GM19099 (cell line): ENCODE measurements around the gene KCNK10.

Experiments used
- POLR2A ChIP-seq: IDR thresholded peaks from 3 replicates; pipeline ENCODE4 v1.6.1; 2011; ENCODE audit warnings: low read depth; ENCODE audit not compliant: insufficient read length; ENCODE audit errors: extremely low read depth

Gene KCNK10

DNA sequence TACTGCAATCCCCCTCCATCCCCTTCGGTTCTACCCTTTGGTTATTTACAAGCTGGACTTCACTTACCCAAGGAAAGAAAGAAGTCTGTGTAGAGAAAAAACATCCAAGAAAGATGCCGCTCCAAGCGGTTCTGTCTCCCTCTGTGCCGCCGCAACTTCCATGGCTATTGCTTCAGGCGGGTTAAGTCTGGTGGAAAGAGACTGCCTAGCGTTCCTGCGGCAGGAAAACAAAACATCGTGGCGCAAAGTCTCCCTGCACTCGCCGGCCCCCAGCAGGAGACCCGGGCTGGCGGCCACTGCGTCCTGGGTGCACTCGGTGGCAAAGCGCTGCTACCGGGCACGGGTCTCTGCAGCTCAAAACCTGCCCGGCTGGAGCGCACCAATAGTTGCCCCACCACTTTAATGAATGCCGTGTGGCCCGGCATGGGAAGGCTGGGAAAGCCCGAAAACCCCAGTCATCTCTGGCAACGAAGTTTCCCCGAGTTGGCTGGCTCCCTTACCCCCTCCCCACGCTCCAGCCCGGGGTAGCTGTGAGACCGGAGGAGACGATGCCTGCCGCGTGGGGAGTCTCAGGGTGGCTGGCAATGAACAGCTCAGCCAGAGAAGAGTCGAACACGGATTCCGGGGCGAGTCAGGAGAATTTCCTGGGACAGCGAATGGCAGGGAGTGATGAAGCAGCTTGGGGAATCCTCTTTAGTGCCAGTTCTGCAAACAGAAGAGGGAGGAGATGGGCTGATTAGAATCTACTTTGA, 3.5 kb upstream of the KCNK10 start:
- no peak for TF ChIP-seq POLR2A

GRCh38 chr14:88325883-88326282, 2.8 kb upstream of the KCNK10 start:
- TF ChIP-seq POLR2A = no peak

DNA sequence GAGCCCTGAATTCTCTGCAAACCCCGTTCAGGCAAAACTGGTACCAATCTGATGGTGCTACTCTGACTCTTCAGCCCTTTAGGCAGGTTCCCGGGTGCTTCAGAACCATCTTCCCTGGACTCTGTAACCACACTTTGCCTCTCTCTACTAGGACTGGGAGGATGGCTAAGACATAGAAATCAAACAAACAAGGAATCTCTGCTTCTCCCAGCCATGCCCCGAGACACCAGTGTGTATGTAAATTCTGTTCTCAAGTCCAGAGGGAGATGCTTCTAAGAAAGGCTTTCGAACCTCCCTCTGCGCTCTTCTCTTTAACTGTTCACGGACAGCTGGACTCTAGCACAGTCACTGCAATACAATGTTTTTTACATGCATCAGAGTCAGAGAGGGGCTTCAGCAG, 1.9 kb upstream of the KCNK10 start:
- no peak for TF ChIP-seq POLR2A

DNA sequence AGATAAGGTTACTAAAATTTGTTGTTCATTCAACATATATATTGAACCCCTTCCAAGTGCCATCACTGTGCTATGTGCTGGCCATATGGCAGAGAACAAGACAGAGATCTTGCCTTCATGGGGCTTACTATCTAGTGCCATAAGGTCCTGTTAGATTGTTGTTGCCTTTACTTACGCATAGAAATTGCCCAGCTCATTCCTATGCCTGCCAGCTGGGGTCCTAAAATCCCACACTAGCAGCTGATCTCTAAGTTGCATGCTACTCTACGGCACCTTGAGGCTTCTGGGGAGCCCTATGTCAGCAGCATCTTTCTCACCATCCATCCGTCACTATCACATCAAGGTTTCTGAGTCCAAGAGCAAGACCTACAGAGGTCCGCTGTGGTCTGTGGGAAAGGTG, 1.4 kb upstream of the KCNK10 start:
- TF ChIP-seq POLR2A = no peak

DNA sequence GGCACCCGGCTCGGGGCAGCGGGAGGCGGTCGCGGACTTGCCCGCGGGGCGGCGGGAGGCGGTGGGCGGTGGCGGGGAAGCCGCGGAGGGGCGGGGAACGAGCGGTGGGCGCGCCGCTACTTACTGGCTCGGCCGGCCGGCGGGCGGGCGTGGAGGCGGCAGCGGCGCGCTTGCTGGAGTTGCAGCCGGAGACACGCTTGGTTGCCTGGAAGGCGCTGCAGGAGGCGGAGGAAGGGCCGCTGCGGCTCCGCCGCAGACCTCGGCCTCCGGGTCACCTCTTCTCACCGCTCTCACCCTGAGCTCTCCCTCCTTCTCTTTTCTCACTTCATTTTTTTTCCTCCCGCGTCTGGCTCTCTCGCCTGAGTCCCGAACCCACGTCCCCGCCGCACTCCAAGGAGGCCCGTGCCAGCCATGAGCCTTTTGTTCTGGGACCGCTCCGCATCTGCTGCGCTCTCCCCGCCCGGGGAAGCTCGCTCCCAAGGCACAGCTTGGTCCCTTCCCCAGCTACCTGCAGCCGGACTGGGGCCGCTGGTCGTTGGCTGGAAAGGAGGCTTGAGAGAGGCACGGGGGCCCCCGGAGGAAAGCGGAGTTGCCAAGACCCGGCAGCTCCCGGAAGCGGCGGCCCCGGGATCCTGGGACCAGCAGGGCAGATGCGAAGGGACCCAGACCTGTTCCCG, 592 bp upstream of the KCNK10 start:
- no peak for TF ChIP-seq POLR2A

GRCh38 chr14:88322504-88323085, 474 bp downstream of the KCNK10 start:
- no peak for TF ChIP-seq POLR2A

DNA sequence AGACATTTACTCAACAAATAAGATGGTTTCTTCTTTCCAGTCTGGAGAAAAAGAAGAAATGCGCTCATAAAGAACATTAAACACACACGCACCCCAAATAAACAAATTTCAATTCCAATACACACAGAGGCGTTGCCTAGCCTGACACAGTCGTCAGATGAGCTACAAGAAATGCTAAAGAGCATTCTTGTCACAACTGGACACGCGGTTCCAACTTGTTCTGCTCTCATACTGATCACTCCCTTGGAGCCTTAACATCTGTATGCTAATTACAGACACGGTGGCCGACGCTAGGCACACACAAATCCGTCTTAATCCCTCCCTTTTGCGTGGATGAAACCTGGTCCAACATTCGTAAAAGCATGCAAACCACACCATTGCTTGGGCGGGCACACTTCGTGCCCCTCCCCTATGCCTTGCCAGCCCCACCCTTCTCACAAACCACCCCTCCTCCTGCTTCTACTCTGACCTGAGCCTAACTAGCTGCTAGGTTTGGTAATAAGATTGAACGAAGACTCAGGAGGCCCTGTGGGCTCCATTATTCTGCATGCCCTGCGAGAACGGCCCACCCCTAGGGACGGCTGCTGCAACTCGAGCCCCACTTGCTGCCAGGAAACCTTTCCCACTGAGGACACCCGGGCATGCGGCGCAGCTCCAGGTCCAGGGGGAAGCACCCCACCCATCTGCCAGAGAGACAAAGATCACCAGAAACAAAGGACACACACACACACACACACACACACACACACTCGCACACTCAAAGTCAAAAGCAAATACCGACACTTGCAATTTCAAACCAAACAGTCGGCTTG, 1.2 kb downstream of the KCNK10 start:
- TF ChIP-seq POLR2A = no peak

- no peak for TF ChIP-seq POLR2A
These were observed 4.7 kb downstream of the KCNK10 start for GRCh38 chr14:88318406-88318805.

GRCh38 chr14:88316521-88316920, 6.5 kb downstream of the KCNK10 start:
- TF ChIP-seq POLR2A = no peak

GRCh38 chr14:88312257-88312656, 10.8 kb downstream of the KCNK10 start:
- TF ChIP-seq POLR2A = no peak

GRCh38 chr14:88311780-88312179, 11.3 kb downstream of the KCNK10 start:
- TF ChIP-seq POLR2A = no peak

DNA sequence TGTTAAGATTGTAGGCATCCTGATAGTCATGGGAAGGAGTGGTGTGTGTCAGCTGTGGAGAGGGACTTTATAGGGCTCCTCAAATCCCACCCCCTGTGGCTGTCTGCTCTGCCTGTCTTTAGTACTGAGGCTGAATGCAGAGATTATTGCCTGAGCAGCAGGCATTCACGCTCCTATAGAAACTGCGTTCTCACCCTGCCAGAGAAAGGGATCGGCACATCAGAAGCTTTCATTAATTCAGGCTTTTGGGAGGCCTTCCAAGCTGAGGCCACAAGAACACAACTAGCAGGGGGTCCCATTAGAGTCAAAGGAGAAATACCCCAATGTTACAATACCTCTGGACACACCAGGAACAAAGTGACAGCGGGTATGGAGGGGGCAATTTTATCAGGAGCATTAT, 12.6 kb downstream of the KCNK10 start:
- no peak for TF ChIP-seq POLR2A

GRCh38 chr14:88310021-88310420, 13.0 kb downstream of the KCNK10 start:
- no peak for TF ChIP-seq POLR2A

GRCh38 chr14:88305528-88306322, 17.3 kb downstream of the KCNK10 start:
- no peak for TF ChIP-seq POLR2A
